ENCODE data around the gene MDH1.
"Not testable (repeated sequence)": the region's sequence is repeated elsewhere in the genome, so short reads cannot be mapped to it uniquely, and the experiment has no call there.

MDH1 gene

GRCh38 chr2:63596401-63596883 is 7.7 kb downstream of the MDH1 start:
- no peaks in the 10 kb centered on the region for H3K9me3 ChIP-seq (ENCODE audit: low read length)
- no peak overlapping the region for H3K4me3 ChIP-seq (ENCODE audit: low read length)
- no peak overlapping the region for H2AFZ ChIP-seq (ENCODE audit: low read depth, low read length)
- peaks cover under 1% of the 10 kb centered on the region for H3K4me1 ChIP-seq (ENCODE audit: insufficient read depth, low read length)
- H3K36me3 ChIP-seq (ENCODE audit: insufficient read depth, low read length), result peaks cover 68% of the 10 kb centered on the region
- H3K27me3 ChIP-seq (ENCODE audit: insufficient read depth, low read length), result no peaks in the 10 kb centered on the region

- Histone ChIP-seq H2AFZ (ENCODE audit: low read depth, low read length) (no peak overlapping the region), H3K4me3 (ENCODE audit: low read length) (no peak overlapping the region), H3K4me1 (ENCODE audit: insufficient read depth, low read length) (no peaks in the 10 kb centered on the region), H3K27me3 (ENCODE audit: insufficient read depth, low read length) (no peaks in the 10 kb centered on the region), H3K9me3 (ENCODE audit: low read length) (no peaks in the 10 kb centered on the region), H3K36me3 (ENCODE audit: insufficient read depth, low read length) (peaks cover 75% of the 10 kb centered on the region)
Observed at GRCh38 chr2:63598981-63599380, 10.2 kb downstream of the MDH1 start.

GRCh38 chr2:63600881-63601460 is 12.2 kb downstream of the MDH1 start:
- Histone ChIP-seq H3K36me3 (ENCODE audit: insufficient read depth, low read length) (peaks cover 77% of the 10 kb centered on the region), H3K9me3 (ENCODE audit: low read length) (no peaks in the 10 kb centered on the region), H3K27me3 (ENCODE audit: insufficient read depth, low read length) (no peaks in the 10 kb centered on the region), H3K4me3 (ENCODE audit: low read length) (no peak overlapping the region), H3K4me1 (ENCODE audit: insufficient read depth, low read length) (no peaks in the 10 kb centered on the region), H2AFZ (ENCODE audit: low read depth, low read length) (no peak overlapping the region)

GRCh38 chr2:63604666-63605065 is 15.9 kb downstream of the MDH1 start:
- Histone ChIP-seq H2AFZ (ENCODE audit: low read depth, low read length) (no peak overlapping the region), H3K27me3 (ENCODE audit: insufficient read depth, low read length) (no peaks in the 10 kb centered on the region), H3K36me3 (ENCODE audit: insufficient read depth, low read length) (peaks cover 72% of the 10 kb centered on the region), H3K4me1 (ENCODE audit: insufficient read depth, low read length) (no peaks in the 10 kb centered on the region), H3K4me3 (ENCODE audit: low read length) (no peak overlapping the region), H3K9me3 (ENCODE audit: low read length) (no peaks in the 10 kb centered on the region)

GRCh38 chr2:63608865-63609264 is 20.1 kb downstream of the MDH1 start:
- not testable (repeated sequence) for H2AFZ ChIP-seq (ENCODE audit: low read depth, low read length); H3K4me1 ChIP-seq (ENCODE audit: insufficient read depth, low read length); H3K27me3 ChIP-seq (ENCODE audit: insufficient read depth, low read length); H3K4me3 ChIP-seq (ENCODE audit: low read length); H3K9me3 ChIP-seq (ENCODE audit: low read length)
- H3K36me3 ChIP-seq (ENCODE audit: insufficient read depth, low read length), result peaks cover 36% of the 10 kb centered on the region

- Histone ChIP-seq H3K4me3 (ENCODE audit: low read length) (no peak overlapping the region), H2AFZ (ENCODE audit: low read depth, low read length) (no peak overlapping the region), H3K36me3 (ENCODE audit: insufficient read depth, low read length) (peaks cover 20% of the 10 kb centered on the region), H3K4me1 (ENCODE audit: insufficient read depth, low read length) (peaks cover 18% of the 10 kb centered on the region), H3K9me3 (ENCODE audit: low read length) (no peaks in the 10 kb centered on the region), H3K27me3 (ENCODE audit: insufficient read depth, low read length) (no peaks in the 10 kb centered on the region)
Observed at GRCh38 chr2:63610525-63610924, 21.8 kb downstream of the MDH1 start.

GRCh38 chr2:63613391-63613901 is 24.7 kb downstream of the MDH1 start:
- Histone ChIP-seq H2AFZ (ENCODE audit: low read depth, low read length) (no peak overlapping the region), H3K36me3 (ENCODE audit: insufficient read depth, low read length) (no peaks in the 10 kb centered on the region), H3K4me3 (ENCODE audit: low read length) (no peak overlapping the region), H3K27me3 (ENCODE audit: insufficient read depth, low read length) (no peaks in the 10 kb centered on the region), H3K4me1 (ENCODE audit: insufficient read depth, low read length) (peaks cover 18% of the 10 kb centered on the region), H3K9me3 (ENCODE audit: low read length) (no peaks in the 10 kb centered on the region)

GRCh38 chr2:63614448-63614968 is 25.7 kb downstream of the MDH1 start:
- H3K36me3 ChIP-seq (ENCODE audit: insufficient read depth, low read length), result no peaks in the 10 kb centered on the region
- no peaks in the 10 kb centered on the region for H3K27me3 ChIP-seq (ENCODE audit: insufficient read depth, low read length)
- H3K4me3 ChIP-seq (ENCODE audit: low read length), result no peak overlapping the region
- peak overlapping the region; percentile 65 for H2AFZ ChIP-seq (ENCODE audit: low read depth, low read length)
- no peaks in the 10 kb centered on the region for H3K9me3 ChIP-seq (ENCODE audit: low read length)
- H3K4me1 ChIP-seq (ENCODE audit: insufficient read depth, low read length), result peaks cover 18% of the 10 kb centered on the region

GRCh38 chr2:63614983-63615945 is 26.5 kb downstream of the MDH1 start:
- no peaks in the 10 kb centered on the region for H3K36me3 ChIP-seq (ENCODE audit: insufficient read depth, low read length)
- peak overlapping the region; percentile 65 for H2AFZ ChIP-seq (ENCODE audit: low read depth, low read length)
- H3K4me1 ChIP-seq (ENCODE audit: insufficient read depth, low read length), result peaks cover 18% of the 10 kb centered on the region
- H3K9me3 ChIP-seq (ENCODE audit: low read length), result peaks cover 2% of the 10 kb centered on the region
- no peak overlapping the region for H3K4me3 ChIP-seq (ENCODE audit: low read length)
- H3K27me3 ChIP-seq (ENCODE audit: insufficient read depth, low read length), result no peaks in the 10 kb centered on the region

- H3K36me3 ChIP-seq (ENCODE audit: insufficient read depth, low read length), result no peaks in the 10 kb centered on the region
- H3K27me3 ChIP-seq (ENCODE audit: insufficient read depth, low read length), result no peaks in the 10 kb centered on the region
- no peak overlapping the region for H2AFZ ChIP-seq (ENCODE audit: low read depth, low read length)
- H3K4me3 ChIP-seq (ENCODE audit: low read length), result no peak overlapping the region
- peaks cover 6% of the 10 kb centered on the region for H3K9me3 ChIP-seq (ENCODE audit: low read length)
- peaks cover 18% of the 10 kb centered on the region for H3K4me1 ChIP-seq (ENCODE audit: insufficient read depth, low read length)
Observed at GRCh38 chr2:63617366-63617765, 28.6 kb downstream of the MDH1 start.

GRCh38 chr2:63619328-63619727 is 30.6 kb downstream of the MDH1 start:
- Histone ChIP-seq H3K27me3 (ENCODE audit: insufficient read depth, low read length) (no peaks in the 10 kb centered on the region), H3K4me3 (ENCODE audit: low read length) (no peak overlapping the region), H3K4me1 (ENCODE audit: insufficient read depth, low read length) (peaks cover 10% of the 10 kb centered on the region), H3K9me3 (ENCODE audit: low read length) (peaks cover 6% of the 10 kb centered on the region), H3K36me3 (ENCODE audit: insufficient read depth, low read length) (no peaks in the 10 kb centered on the region), H2AFZ (ENCODE audit: low read depth, low read length) (no peak overlapping the region)

GRCh38 chr2:63622751-63623150 is 34.0 kb downstream of the MDH1 start:
- Histone ChIP-seq H2AFZ (ENCODE audit: low read depth, low read length) (no peak overlapping the region), H3K9me3 (ENCODE audit: low read length) (peaks cover 6% of the 10 kb centered on the region), H3K36me3 (ENCODE audit: insufficient read depth, low read length) (no peaks in the 10 kb centered on the region), H3K4me3 (ENCODE audit: low read length) (no peak overlapping the region), H3K4me1 (ENCODE audit: insufficient read depth, low read length) (peaks cover 5% of the 10 kb centered on the region), H3K27me3 (ENCODE audit: insufficient read depth, low read length) (no peaks in the 10 kb centered on the region)

- not testable (repeated sequence) for H3K36me3 ChIP-seq (ENCODE audit: insufficient read depth, low read length); H3K4me3 ChIP-seq (ENCODE audit: low read length); H3K9me3 ChIP-seq (ENCODE audit: low read length); H2AFZ ChIP-seq (ENCODE audit: low read depth, low read length); H3K27me3 ChIP-seq (ENCODE audit: insufficient read depth, low read length)
- peaks cover 15% of the 10 kb centered on the region for H3K4me1 ChIP-seq (ENCODE audit: insufficient read depth, low read length)
Observed at GRCh38 chr2:63623763-63624162, 35.0 kb downstream of the MDH1 start.

All from neuron (in vitro differentiated cells).